ENCODE data around the gene PSMD11.
A peak's percentile ranks its signal among the peaks of the same experiment; 100 is the strongest.

PSMD11 gene

GRCh38 chr17:32490101-32490482, 45.8 kb downstream of the PSMD11 start:
- no peak for DNase-seq (ENCODE audit: low read depth)

- no peak for DNase-seq (ENCODE audit: low read depth)
Observed at GRCh38 chr17:32491371-32492263, 47.3 kb downstream of the PSMD11 start.

- no peak for DNase-seq (ENCODE audit: low read depth)
Observed at GRCh38 chr17:32492264-32492589, 47.9 kb downstream of the PSMD11 start.

GRCh38 chr17:32492648-32493289, 48.5 kb downstream of the PSMD11 start:
- DNase-seq (ENCODE audit: low read depth), result no peak

- DNase-seq (ENCODE audit: low read depth), result no peak
Observed at GRCh38 chr17:32493571-32493970, 49.3 kb downstream of the PSMD11 start.

- DNase-seq (ENCODE audit: low read depth), result no peak
Observed at GRCh38 chr17:32493976-32494513, 49.7 kb downstream of the PSMD11 start.

- no peak for DNase-seq (ENCODE audit: low read depth)
Observed at GRCh38 chr17:32494621-32495358, 50.5 kb downstream of the PSMD11 start.

- no peak for DNase-seq (ENCODE audit: low read depth)
Observed at GRCh38 chr17:32495359-32496231, 51.3 kb downstream of the PSMD11 start.

- peak; percentile 35 for DNase-seq (ENCODE audit: low read depth)
Observed at GRCh38 chr17:32496395-32497073, 52.2 kb downstream of the PSMD11 start.

GRCh38 chr17:32497431-32498205, 53.3 kb downstream of the PSMD11 start:
- DNase-seq (ENCODE audit: low read depth), result no peak

GRCh38 chr17:32498391-32498790, 54.1 kb downstream of the PSMD11 start:
- DNase-seq (ENCODE audit: low read depth), result no peak

GRCh38 chr17:32502013-32502412, 57.7 kb downstream of the PSMD11 start:
- no peak for DNase-seq (ENCODE audit: low read depth)

GRCh38 chr17:32502710-32503109, 58.4 kb downstream of the PSMD11 start:
- no peak for DNase-seq (ENCODE audit: low read depth)

- DNase-seq (ENCODE audit: low read depth), result no peak
Observed at GRCh38 chr17:32503251-32504165, 59.2 kb downstream of the PSMD11 start.

- no peak for DNase-seq (ENCODE audit: low read depth)
Observed at GRCh38 chr17:32504166-32504990, 60.1 kb downstream of the PSMD11 start.

- no peak for DNase-seq (ENCODE audit: low read depth)
Observed at GRCh38 chr17:32508926-32509325, 64.6 kb downstream of the PSMD11 start.

GRCh38 chr17:32510466-32510865, 66.2 kb downstream of the PSMD11 start:
- DNase-seq (ENCODE audit: low read depth), result no peak

GRCh38 chr17:32512328-32512727, 68.0 kb downstream of the PSMD11 start:
- no peak for DNase-seq (ENCODE audit: low read depth)

Data from stromal cell of bone marrow (primary cell).